ENCODE data around the gene GXYLT2. TPM values are rescaled to one million over a fixed set of nuclear protein-coding genes. Genes with fewer than 3 reads are reported as not detected.
"Not testable (repeated sequence)": the region's sequence is repeated elsewhere in the genome, so short reads cannot be mapped to it uniquely, and the experiment has no call there.

The GXYLT2 gene
- total RNA-seq, 4 donors from 2014 or later, result 5.0 to 9.8 (median 7.6) TPM

DNA sequence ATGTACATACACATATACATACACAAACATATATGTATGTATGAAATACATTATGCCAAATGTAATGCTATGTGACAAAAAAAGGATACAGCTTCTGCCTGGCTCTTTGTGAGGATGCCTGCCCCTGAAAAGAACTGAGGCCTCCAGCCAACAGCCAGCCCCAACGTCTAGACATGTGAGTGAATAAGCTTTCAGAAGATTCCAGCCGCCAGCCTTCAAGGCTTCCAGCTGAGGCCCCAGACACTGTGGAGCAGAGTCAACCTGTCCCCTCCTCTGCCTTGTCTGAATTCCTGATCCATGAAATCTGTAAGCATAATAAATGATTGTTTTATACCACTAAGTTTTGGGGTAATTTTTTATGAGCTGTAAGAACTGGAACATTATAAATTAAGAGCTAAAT is 24.7 kb downstream of the GXYLT2 start:
- TF ChIP-seq, protein P1, sequence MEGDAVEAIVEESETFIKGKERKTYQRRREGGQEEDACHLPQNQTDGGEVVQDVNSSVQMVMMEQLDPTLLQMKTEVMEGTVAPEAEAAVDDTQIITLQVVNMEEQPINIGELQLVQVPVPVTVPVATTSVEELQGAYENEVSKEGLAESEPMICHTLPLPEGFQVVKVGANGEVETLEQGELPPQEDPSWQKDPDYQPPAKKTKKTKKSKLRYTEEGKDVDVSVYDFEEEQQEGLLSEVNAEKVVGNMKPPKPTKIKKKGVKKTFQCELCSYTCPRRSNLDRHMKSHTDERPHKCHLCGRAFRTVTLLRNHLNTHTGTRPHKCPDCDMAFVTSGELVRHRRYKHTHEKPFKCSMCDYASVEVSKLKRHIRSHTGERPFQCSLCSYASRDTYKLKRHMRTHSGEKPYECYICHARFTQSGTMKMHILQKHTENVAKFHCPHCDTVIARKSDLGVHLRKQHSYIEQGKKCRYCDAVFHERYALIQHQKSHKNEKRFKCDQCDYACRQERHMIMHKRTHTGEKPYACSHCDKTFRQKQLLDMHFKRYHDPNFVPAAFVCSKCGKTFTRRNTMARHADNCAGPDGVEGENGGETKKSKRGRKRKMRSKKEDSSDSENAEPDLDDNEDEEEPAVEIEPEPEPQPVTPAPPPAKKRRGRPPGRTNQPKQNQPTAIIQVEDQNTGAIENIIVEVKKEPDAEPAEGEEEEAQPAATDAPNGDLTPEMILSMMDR (IDR thresholded peaks at IDR 0.05), result no peak
- TF ChIP-seq POLR2A (IDR thresholded peaks at IDR 0.05; ENCODE audit: low read depth) (no peak), EP300 (IDR thresholded peaks at IDR 0.05) (no peak), POLR2AphosphoS5 (IDR thresholded peaks at IDR 0.05) (no peak)
- intact Hi-C loops (cut with DNase I), result no loop called here
- Histone ChIP-seq H3K36me3 (no peaks in the 10 kb centered on the region), H3K4me1 (peaks cover 0 to 12% (median 11%) of the 10 kb centered on the region in 4 donors), H3K4me3 (no peak overlapping the region), H3K9me3 (no peaks in the 10 kb centered on the region), H3K27ac (replicated peaks in 1 of 4) (no peak overlapping the region), H3K27me3 (no peaks in the 10 kb centered on the region)
- 57% methylated on average over 2 of the region's 2 CpGs for WGBS
- no peak for DNase-seq (ENCODE audit: extremely low spot score)

DNA sequence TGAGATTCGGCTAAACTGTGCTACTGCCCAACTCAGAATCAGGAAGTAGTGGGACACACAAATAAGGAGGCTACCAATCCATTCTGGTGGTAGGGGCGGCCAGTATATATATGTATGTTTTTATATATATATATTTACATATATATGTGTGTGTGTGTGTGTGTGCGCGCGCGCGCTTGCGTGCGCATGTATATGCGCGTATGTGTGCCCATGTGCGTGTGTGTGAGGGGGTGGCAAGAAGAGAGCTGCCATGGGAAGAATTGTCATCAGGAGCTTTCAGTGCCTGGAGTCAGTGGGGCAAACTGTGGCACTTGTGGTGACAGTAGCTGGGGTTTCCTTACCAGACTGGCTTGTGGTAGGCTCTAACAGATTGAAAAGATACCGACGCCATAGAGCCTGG is 26.5 kb downstream of the GXYLT2 start:
- Histone ChIP-seq H3K27ac (replicated peaks in 1 of 4) (no peak overlapping the region), H3K4me3 (no peak overlapping the region), H3K36me3 (no peaks in the 10 kb centered on the region), H3K27me3 (no peaks in the 10 kb centered on the region), H3K4me1 (no peaks in the 10 kb centered on the region), H3K9me3 (no peaks in the 10 kb centered on the region)
- DNase-seq (ENCODE audit: extremely low spot score), result no peak
- WGBS, result 96% methylated on average over 14 of the region's 14 CpGs
- intact Hi-C loops (cut with DNase I), result no loop called here
- TF ChIP-seq EP300 (IDR thresholded peaks at IDR 0.05) (no peak), POLR2A (IDR thresholded peaks at IDR 0.05; ENCODE audit: low read depth) (no peak), POLR2AphosphoS5 (IDR thresholded peaks at IDR 0.05) (no peak)
- TF ChIP-seq, protein P1 (IDR thresholded peaks at IDR 0.05), result no peak

DNA sequence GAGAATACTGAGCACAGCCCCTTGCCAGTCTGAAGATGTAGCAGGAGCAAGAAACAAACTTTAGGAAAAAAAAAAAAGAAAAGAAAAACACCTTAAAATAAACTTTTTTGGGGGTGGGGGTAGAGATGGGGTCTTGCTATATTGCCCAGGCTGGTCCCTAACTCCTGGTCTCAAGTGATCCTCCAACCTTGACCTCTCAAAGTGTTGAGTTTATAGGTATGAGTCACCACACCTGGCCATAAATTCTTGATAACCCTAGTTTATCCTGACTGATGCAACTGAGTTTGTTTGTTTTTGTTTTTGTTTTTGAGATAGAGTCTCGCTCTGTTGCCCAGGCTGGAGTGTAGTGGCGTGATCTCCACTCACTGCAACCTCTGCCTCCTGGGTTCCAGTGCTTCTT is 28.4 kb downstream of the GXYLT2 start:
- WGBS, result 100% methylated on average over 2 of the region's 2 CpGs
- intact Hi-C loops (cut with DNase I), result no loop called here
- Histone ChIP-seq H3K4me3 (no peak overlapping the region), H3K27me3 (no peaks in the 10 kb centered on the region), H3K4me1 (no peaks in the 10 kb centered on the region), H3K27ac (replicated peaks in 1 of 4) (no peak overlapping the region), H3K36me3 (no peaks in the 10 kb centered on the region), H3K9me3 (no peaks in the 10 kb centered on the region)
- TF ChIP-seq POLR2AphosphoS5 (IDR thresholded peaks at IDR 0.05) (no peak), POLR2A (IDR thresholded peaks at IDR 0.05; ENCODE audit: low read depth) (no peak)
- DNase-seq (ENCODE audit: extremely low spot score), result no peak

DNA sequence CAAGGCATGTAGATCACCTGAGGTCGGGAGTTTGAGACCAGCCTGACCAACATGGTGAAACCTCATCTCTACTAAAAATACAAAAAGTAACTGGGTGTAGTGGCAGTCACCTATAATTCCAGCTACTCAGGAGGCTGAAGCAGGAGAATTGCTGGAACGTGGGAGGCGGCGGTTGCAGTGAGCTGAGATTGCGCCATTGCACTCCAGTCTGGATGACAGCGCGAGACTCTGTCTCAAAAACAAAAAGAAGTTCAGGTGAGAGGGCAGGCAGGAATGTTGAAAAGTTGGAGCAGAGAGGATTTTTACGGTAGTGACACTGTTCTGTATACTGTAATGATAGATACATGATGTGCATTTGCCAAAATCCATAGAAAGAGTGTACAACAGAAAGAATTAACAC is 31.7 kb downstream of the GXYLT2 start:
- intact Hi-C loops (cut with DNase I), result no loop called here
- no peaks in the 10 kb centered on the region for H3K4me1 ChIP-seq
- 97% methylated on average over 8 of the region's 8 CpGs for WGBS
- DNase-seq (ENCODE audit: extremely low spot score), result no peak
- H3K27ac ChIP-seq (replicated peaks in 1 of 4), result no peak overlapping the region
- peaks cover 0 to 4% (median 2%) of the 10 kb centered on the region in 4 donors for H3K36me3 ChIP-seq
- no peak overlapping the region for H3K4me3 ChIP-seq
- TF ChIP-seq, protein P1 (IDR thresholded peaks at IDR 0.05), result no peak
- no peak for TF ChIP-seq POLR2AphosphoS5 (IDR thresholded peaks at IDR 0.05)
- TF ChIP-seq EP300 (IDR thresholded peaks at IDR 0.05), result no peak
- no peak for TF ChIP-seq POLR2A (IDR thresholded peaks at IDR 0.05; ENCODE audit: low read depth)
- H3K27me3 ChIP-seq, result no peaks in the 10 kb centered on the region
- no peaks in the 10 kb centered on the region for H3K9me3 ChIP-seq

DNA sequence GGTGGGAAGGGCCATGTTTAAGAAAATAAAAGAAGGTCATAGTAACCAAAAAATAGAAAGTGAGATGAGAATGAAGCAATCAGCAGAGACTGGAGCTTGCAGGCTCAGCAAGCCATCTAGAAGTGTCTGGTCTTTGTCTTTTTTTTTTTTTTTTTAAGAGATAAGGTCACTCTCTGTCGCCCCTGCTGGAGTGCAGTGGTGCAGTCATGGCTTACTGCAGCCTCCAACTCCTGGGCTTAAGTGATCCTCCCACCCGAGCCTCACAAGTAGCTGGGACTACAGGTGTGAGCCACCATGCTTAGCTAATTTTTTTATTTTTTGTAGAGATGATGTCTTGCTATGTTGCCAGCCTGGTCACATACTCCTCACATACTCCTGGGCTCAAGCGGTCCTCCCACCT is 36.2 kb downstream of the GXYLT2 start:
- no peak overlapping the region for H3K4me3 ChIP-seq
- intact Hi-C loops (cut with DNase I), result no loop called here

DNA sequence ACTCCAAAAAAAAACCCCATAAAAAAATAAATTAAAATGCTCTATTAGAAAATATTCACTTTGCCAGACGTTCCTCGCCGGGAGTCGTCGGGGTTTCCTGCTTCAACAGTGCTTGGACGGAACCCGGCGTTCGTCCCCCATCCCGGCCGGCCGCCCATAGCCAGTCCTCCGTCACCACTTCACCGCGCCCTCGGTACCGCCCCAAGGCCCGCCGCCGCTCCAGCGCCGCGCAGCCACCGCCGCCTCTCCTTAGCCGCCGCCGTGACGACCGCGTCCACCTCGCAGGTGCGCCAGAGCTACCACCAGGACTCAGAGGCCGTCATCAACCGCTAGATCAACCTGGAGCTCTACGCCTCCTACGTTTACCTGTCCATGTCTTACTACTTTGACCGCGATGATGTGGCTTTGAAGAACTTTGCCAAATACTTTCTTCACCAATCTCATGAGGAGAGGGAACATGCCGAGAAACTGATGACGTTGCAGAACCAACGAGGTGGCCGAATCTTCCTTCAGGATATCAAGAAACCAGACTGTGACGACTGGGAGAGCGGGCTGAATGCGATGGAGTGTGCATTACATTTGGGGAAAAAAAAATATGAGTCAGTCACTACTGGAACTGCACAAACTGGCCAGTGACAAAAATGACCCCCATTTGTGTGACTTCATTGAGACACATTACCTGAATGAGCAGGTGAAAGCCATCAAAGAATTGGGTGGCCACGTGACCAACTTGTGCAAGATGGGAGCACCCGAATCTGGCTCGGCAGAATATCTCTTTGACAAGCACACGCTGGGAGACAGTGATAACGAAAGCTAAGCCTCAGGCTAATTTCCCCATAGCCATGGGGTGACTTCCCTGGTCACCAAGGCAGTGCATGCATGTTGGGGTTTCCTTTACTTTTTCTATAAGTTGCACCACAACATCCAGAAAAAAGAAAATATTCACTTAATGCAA is 41.2 kb downstream of the GXYLT2 start:
- intact Hi-C loops (cut with DNase I); H3K4me1 ChIP-seq; H3K36me3 ChIP-seq; H3K9me3 ChIP-seq; H3K27ac ChIP-seq (replicated peaks in 1 of 4); DNase-seq (ENCODE audit: extremely low spot score); H3K27me3 ChIP-seq; H3K4me3 ChIP-seq: not testable (repeated sequence)
- 86% methylated on average over 51 of the region's 51 CpGs for WGBS

More for the DNA sequence above, 36.2 kb downstream of the GXYLT2 start:
- WGBS, result 93% methylated on average over 3 of the region's 3 CpGs
- peaks cover 0 to 4% (median 2%) of the 10 kb centered on the region in 4 donors for H3K36me3 ChIP-seq
- peaks cover 0 to 7% (median 0%) of the 10 kb centered on the region in 4 donors for H3K9me3 ChIP-seq
- no peak overlapping the region for H3K27ac ChIP-seq (replicated peaks in 1 of 4)
- no peaks in the 10 kb centered on the region for H3K4me1 ChIP-seq
- no peak for DNase-seq (ENCODE audit: extremely low spot score)
- no peak for TF ChIP-seq POLR2A (IDR thresholded peaks at IDR 0.05; ENCODE audit: low read depth)
- TF ChIP-seq POLR2AphosphoS5 (IDR thresholded peaks at IDR 0.05), result no peak
- TF ChIP-seq EP300 (IDR thresholded peaks at IDR 0.05), result no peak
- TF ChIP-seq, protein P1 (IDR thresholded peaks at IDR 0.05), result no peak
- no peaks in the 10 kb centered on the region for H3K27me3 ChIP-seq
